Measurements from ENCODE around the gene SEMA3D. TPM values are rescaled to one million over a fixed set of nuclear protein-coding genes. Genes with fewer than 3 reads are reported as not detected.

The SEMA3D gene
- total and polyA plus RNA-seq, 2 donors (not counting 3 experiments of a cell fraction or from before 2014, with no cell fraction given) = 9.9 to 10.3 TPM

DNA sequence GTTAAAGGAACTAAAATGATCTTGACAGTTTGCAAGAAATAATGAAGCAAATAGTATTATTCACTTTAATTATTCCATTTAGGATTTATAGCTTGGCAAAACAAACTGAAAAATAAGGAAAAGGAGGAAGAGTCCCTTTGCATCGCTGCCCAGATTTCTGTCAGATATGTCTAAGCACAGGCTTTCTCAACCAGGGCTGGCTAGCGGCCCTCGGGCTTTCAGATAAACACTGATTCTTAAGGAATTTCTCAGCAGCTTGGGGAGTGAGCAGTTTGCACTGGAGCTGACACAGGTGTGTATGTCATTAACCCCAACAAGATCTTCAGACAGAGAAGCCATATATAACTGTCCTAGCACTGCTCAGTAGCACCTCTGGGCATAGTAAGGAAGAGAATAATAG is 47.9 kb upstream of the SEMA3D start:
- Histone ChIP-seq H4K20me1 (replicated peaks; ENCODE audit: control insufficient read depth, extremely low read depth, insufficient read depth, low read length) (no peaks in the 10 kb centered on the region), H2AFZ (ENCODE audit: low read depth, low read length) (no peak overlapping the region), H3K9me1 (replicated peaks; ENCODE audit: control insufficient read depth, extremely low read depth, insufficient read depth, low read length) (no peaks in the 10 kb centered on the region), H3K4me1 (ENCODE audit: control insufficient read depth, extremely low read depth, insufficient read depth, low read length) (no peaks in the 10 kb centered on the region), H3K79me2 (ENCODE audit: control insufficient read depth, insufficient read depth, low read length) (no peaks in the 10 kb centered on the region), H3K9ac (replicated peaks; ENCODE audit: extremely low read depth, insufficient read depth, low read length) (no peak overlapping the region), H3K4me3 (replicated peaks in 1 of 3; ENCODE audit: insufficient read depth in 1 of 3, low read depth in 1 of 3, low read length in 3 of 3) (no peak overlapping the region), H3K4me2 (ENCODE audit: insufficient read depth, low read length) (no peak overlapping the region), H3K9me3 (replicated peaks; ENCODE audit: control insufficient read depth, insufficient read depth, low read length) (no peaks in the 10 kb centered on the region), H3K27me3 (ENCODE audit: control insufficient read depth in 2 of 2, insufficient read depth in 2 of 2, low read length in 2 of 2) (no peaks in the 10 kb centered on the region), H3K27ac (ENCODE audit: insufficient read depth, low read depth, low read length) (no peak overlapping the region), H3K36me3 (ENCODE audit: control insufficient read depth in 2 of 2, extremely low read depth in 1 of 2, insufficient read depth in 2 of 2, low read length in 2 of 2) (no peaks in the 10 kb centered on the region)
- DNase-seq (ENCODE audit: low read depth, low spot score) = no peak
- FAIRE-seq = no peak
- TF ChIP-seq JUN (IDR thresholded peaks at IDR 0.05; ENCODE audit: borderline replicate concordance, insufficient read depth, insufficient read length, low read depth) (no peak), FOS (IDR thresholded peaks at IDR 0.05; ENCODE audit: borderline replicate concordance, insufficient read depth, low read length) (no peak), POLR2AphosphoS5 (IDR thresholded peaks at IDR 0.05; ENCODE audit: insufficient read depth, low read depth, low read length) (no peak), POLR2A (IDR thresholded peaks at IDR 0.05; ENCODE audit: low read depth, low read length) (no peak), GATA2 (IDR thresholded peaks at IDR 0.05; ENCODE audit: insufficient read depth, insufficient read length, low read depth, low read length) (no peak), EZH2 (IDR thresholded peaks at IDR 0.05; ENCODE audit: borderline replicate concordance, low read depth, low read length, severe bottlenecking) (no peak), CTCF (IDR thresholded peaks at IDR 0.05; ENCODE audit: extremely low read depth in 1 of 2, insufficient read depth in 1 of 2, low read depth in 1 of 2, low read length in 2 of 2) (no peak), MYC (IDR thresholded peaks at IDR 0.05; ENCODE audit: low read depth, low read length) (no peak)
- TF ChIP-seq, protein P1, sequence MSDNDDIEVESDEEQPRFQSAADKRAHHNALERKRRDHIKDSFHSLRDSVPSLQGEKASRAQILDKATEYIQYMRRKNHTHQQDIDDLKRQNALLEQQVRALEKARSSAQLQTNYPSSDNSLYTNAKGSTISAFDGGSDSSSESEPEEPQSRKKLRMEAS (IDR thresholded peaks at IDR 0.05; ENCODE audit: insufficient read depth, insufficient read length) = no peak
- intact Hi-C loops (cut with micrococcal nuclease) (no loop called here), dilution Hi-C loops (cut with MboI; ENCODE audit: extremely low pct_ligation_motif_present, low sequenced_read_pairs) (no loop called here)
- CTCF ChIA-PET = interaction anchor here (1.1 kb wide), 1 partner anchor 515 kb away, joined by 3 read pairs; no protein-coding TSS in a partner anchor
- POLR2A ChIA-PET = no interaction called here
- BruUV-seq (replicated peaks) = no TSS peak

Data from endothelial cell of umbilical vein (primary cell).